ENCODE measurements around the gene REM2.

The REM2 gene

GRCh38 chr14:22883173-22883976 is at the start of gene REM2:
Gene REM2 (plus strand): TSS chr14:22883222. CDS start chr14:22883288, 66 bp downstream.
- no peak for DNase-seq

GRCh38 chr14:22835505-22835904 is 47.5 kb upstream of the REM2 start:
- no peak for DNase-seq

- no peak for DNase-seq
Observed at GRCh38 chr14:22836301-22837113, 46.5 kb upstream of the REM2 start, which contains the start of gene MMP14. Gene MMP14 (plus strand): TSS chr14:22836585. CDS start chr14:22836818, 233 bp downstream.

GRCh38 chr14:22837114-22837749 is 45.8 kb upstream of the REM2 start:
- DNase-seq = peak; percentile 34

- no peak for DNase-seq
Observed at GRCh38 chr14:22837750-22838538, 45.1 kb upstream of the REM2 start.

GRCh38 chr14:22838631-22839041 is 44.4 kb upstream of the REM2 start:
- no peak for DNase-seq

GRCh38 chr14:22839159-22839779 is 43.8 kb upstream of the REM2 start:
- DNase-seq = no peak

- DNase-seq = no peak
Observed at GRCh38 chr14:22841311-22841710, 41.7 kb upstream of the REM2 start.

- DNase-seq = no peak
Observed at GRCh38 chr14:22841769-22842168, 41.3 kb upstream of the REM2 start.

GRCh38 chr14:22842211-22843122 is 40.6 kb upstream of the REM2 start:
- DNase-seq = no peak

- no peak for DNase-seq
Observed at GRCh38 chr14:22843123-22843925, 39.7 kb upstream of the REM2 start.

- DNase-seq = no peak
Observed at GRCh38 chr14:22844221-22845102, 38.6 kb upstream of the REM2 start.

GRCh38 chr14:22845103-22845394 is 38.0 kb upstream of the REM2 start:
- no peak for DNase-seq

GRCh38 chr14:22845821-22846625 is 37.0 kb upstream of the REM2 start:
- DNase-seq = no peak

GRCh38 chr14:22846811-22847307 is 36.2 kb upstream of the REM2 start:
- no peak for DNase-seq

GRCh38 chr14:22847661-22848341 is 35.2 kb upstream of the REM2 start:
- no peak for DNase-seq

GRCh38 chr14:22848351-22849164 is 34.5 kb upstream of the REM2 start:
- DNase-seq = no peak
